ENCODE data around the gene ALPI.

Gene ALPI

DNA sequence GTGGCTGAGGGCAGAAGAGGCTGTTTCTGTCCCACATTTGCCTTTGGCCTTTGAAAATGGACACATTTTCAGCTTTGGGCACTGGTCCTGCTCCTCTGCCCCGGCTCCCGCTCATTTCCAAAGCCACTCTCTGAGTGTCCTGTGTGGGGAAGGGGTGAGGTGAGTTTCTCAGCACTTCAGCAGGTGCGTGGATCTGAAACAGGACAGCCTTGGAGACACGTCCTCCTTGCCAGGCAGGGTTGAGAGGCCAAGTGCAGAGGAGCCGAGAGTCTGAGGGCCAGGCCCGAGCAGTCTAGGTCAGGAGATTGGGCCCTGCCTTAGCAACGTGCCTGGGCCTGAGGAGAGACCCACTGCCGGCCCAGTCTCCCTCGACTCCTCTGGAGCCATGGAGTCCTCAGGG is 21.9 kb upstream of the ALPI start:
- TF ChIP-seq POLR2AphosphoS5 (IDR thresholded peaks at IDR 0.05; ENCODE audit: borderline replicate concordance, low read depth, low read length) = no peak
- TF ChIP-seq FOXP2 (optimal IDR thresholded peaks at IDR 0.05; ENCODE audit: control extremely low read depth, extremely low read length, insufficient read depth) = no peak
- TF ChIP-seq EZH2 (IDR thresholded peaks at IDR 0.05) = no peak
- Histone ChIP-seq H3K36me3 (ENCODE audit: insufficient read depth, low read length) (no peaks in the 10 kb centered on the region), H3K9me3 (ENCODE audit: low read depth, low read length) (no peaks in the 10 kb centered on the region), H3K27ac (no peak overlapping the region), H3K4me3 (no peak overlapping the region), H3K9ac (ENCODE audit: insufficient read length) (no peak overlapping the region)
- no peak for DNase-seq (ENCODE audit: low read depth, low spot score)

DNA sequence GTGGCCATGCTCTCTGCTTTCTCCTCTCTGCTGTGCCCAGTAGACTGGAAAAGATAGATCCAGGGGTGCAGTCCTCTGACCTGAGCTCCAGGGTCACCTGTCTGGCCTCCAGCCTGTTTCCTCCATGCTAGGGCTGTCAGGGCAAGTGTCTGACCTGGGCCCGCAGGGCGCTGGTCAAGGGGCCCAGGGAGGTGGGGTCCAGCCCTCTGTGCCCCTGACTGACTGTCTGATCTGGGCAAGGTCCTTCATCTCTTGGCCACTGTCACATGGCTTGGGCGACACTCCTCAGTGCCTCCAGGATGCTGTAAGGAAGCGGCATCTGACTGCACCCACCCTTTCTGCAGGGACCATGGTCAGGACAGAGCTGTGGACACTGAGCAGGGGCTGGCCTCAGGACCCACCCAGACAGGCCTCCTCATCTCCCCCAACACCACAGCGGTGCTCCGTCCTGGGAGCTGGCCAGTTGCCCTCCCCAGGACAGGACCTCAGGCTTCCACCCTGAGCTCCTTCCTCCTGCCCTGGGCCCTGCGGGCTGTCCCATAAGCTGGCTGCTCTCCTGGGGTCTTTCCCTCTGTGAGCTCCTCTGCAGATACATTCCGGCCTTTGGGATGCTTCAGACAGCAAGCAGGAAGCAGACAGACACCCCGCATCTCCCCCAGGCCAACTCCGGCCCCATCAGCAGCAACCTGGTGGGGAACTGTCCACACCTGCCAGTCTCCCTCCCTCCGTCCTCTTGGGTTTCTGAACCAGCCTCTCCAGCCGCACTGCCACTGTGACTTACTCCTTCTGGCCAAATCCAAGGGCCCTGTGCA is 21.2 kb upstream of the ALPI start:
- Histone ChIP-seq H3K4me3 (no peak overlapping the region), H3K36me3 (ENCODE audit: insufficient read depth, low read length) (no peaks in the 10 kb centered on the region), H3K9me3 (ENCODE audit: low read depth, low read length) (no peaks in the 10 kb centered on the region), H3K9ac (ENCODE audit: insufficient read length) (no peak overlapping the region), H3K27ac (no peak overlapping the region)
- DNase-seq (ENCODE audit: low read depth, low spot score) = no peak
- TF ChIP-seq FOXP2 (optimal IDR thresholded peaks at IDR 0.05; ENCODE audit: control extremely low read depth, extremely low read length, insufficient read depth) (no peak), EZH2 (IDR thresholded peaks at IDR 0.05) (no peak), POLR2AphosphoS5 (IDR thresholded peaks at IDR 0.05; ENCODE audit: borderline replicate concordance, low read depth, low read length) (no peak)

DNA sequence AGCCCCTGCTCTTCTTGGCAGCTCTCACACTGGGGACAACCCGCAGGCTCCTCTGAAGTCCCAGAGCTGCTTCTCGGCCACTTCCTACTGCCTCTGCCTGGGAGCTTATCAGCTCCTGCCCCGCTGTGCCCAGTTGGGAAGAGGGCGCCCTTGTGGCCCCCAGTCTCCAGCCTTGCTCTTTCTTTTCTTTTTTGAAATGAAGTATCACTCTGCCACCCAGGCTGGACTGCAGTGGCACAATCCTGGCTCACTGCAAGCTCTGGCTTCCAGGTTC is 20.6 kb upstream of the ALPI start:
- Histone ChIP-seq H3K9me3 (ENCODE audit: low read depth, low read length) (no peaks in the 10 kb centered on the region), H3K9ac (ENCODE audit: insufficient read length) (no peak overlapping the region), H3K27ac (no peak overlapping the region), H3K36me3 (ENCODE audit: insufficient read depth, low read length) (no peaks in the 10 kb centered on the region), H3K4me3 (no peak overlapping the region)
- TF ChIP-seq POLR2AphosphoS5 (IDR thresholded peaks at IDR 0.05; ENCODE audit: borderline replicate concordance, low read depth, low read length) = no peak
- no peak for DNase-seq (ENCODE audit: low read depth, low spot score)

DNA sequence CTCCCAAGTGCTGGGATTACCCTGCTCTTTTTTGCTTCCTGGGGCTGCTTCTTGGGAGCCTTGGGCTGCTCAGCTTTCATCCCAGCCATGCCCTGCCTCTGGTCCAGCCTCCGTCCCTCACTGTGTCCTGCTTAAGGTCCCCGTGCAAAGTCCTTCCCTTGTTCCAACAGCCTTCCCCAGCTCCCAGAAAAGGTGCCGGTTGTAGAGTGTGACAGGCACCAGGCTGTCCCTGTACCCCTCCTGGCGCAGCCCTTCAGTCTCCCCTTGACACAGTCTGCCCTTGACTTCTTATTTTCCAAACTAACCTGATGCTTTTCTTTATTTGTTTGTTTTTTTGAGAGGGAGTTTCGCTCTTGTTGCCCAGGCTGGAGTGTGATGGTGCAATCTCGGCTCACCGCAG is 20.1 kb upstream of the ALPI start:
- Histone ChIP-seq H3K9ac (ENCODE audit: insufficient read length) (no peak overlapping the region), H3K4me3 (no peak overlapping the region), H3K27ac (no peak overlapping the region), H3K9me3 (ENCODE audit: low read depth, low read length) (no peaks in the 10 kb centered on the region), H3K36me3 (ENCODE audit: insufficient read depth, low read length) (no peaks in the 10 kb centered on the region)
- no peak for DNase-seq (ENCODE audit: low read depth, low spot score)
- no peak for TF ChIP-seq POLR2AphosphoS5 (IDR thresholded peaks at IDR 0.05; ENCODE audit: borderline replicate concordance, low read depth, low read length)
- no peak for TF ChIP-seq FOXP2 (optimal IDR thresholded peaks at IDR 0.05; ENCODE audit: control extremely low read depth, extremely low read length, insufficient read depth)
- TF ChIP-seq EZH2 (IDR thresholded peaks at IDR 0.05) = no peak

DNA sequence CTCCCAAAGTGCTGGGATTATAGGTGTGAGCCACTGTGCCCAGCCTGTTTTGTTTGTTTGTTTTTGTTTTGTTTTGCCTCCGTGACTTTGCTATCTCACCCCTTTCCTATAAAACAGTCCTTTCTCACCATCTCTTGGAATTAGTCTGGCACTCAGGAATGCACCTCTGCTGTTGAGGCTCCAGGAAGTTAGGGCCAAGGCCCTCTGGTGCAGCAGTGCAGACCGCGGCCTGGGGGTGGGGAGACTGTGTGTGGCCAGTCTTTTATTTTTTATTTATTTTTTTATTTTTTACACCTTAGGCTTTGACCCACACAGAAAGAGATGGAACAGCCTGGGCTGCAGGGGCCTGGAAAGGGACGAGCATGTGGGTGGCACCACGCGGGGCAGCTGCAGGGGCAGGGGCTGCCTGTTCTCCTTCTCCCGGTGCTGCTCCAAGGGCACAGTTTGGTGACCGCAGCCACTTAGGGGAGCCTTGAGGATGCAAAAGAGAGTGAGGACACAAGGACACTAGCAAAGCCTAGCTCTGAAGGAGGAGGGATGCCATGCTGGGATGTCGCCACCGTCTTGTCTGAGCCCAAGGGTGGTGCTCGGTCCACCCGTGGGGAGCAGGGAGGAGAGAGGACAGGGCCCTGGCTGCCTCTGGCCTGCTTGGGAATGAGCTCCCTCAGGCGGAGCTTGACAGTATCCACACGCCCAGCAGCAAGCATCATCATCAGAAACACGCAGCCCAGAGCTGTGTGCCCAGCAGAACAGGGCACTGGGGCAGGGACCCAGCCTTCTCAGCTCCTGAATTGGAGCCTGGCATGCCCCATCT is 19.4 kb upstream of the ALPI start:
- no peak for DNase-seq (ENCODE audit: low read depth, low spot score)
- H3K4me3 ChIP-seq = no peak overlapping the region
- no peak overlapping the region for H3K9ac ChIP-seq (ENCODE audit: insufficient read length)
- no peaks in the 10 kb centered on the region for H3K9me3 ChIP-seq (ENCODE audit: low read depth, low read length)
- no peaks in the 10 kb centered on the region for H3K36me3 ChIP-seq (ENCODE audit: insufficient read depth, low read length)
- TF ChIP-seq FOXP2 (optimal IDR thresholded peaks at IDR 0.05; ENCODE audit: control extremely low read depth, extremely low read length, insufficient read depth) = no peak
- TF ChIP-seq POLR2AphosphoS5 (IDR thresholded peaks at IDR 0.05; ENCODE audit: borderline replicate concordance, low read depth, low read length) = no peak
- no peak for TF ChIP-seq EZH2 (IDR thresholded peaks at IDR 0.05)
- H3K27ac ChIP-seq = no peak overlapping the region

DNA sequence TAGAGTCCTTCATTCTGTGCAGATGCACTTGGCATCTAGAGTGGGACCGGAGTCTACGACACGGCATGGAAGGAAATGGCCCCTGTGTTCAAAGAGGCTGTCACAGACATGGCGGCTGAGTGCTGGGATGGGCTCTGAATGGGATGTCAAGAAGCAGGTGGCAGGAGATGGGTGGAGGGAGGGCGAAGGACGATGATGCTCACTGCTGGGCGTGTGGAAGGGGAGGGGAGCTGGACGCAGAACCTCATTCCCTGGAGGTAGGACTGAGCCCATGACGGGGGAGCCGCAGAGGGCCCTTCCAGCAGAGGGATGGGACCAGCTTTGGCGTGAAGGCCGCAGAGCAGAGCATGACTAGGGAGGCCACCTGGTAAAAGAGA is 18.8 kb upstream of the ALPI start:
- no peak overlapping the region for H3K27ac ChIP-seq
- no peak for TF ChIP-seq FOXP2 (optimal IDR thresholded peaks at IDR 0.05; ENCODE audit: control extremely low read depth, extremely low read length, insufficient read depth)
- no peak overlapping the region for H3K4me3 ChIP-seq
- DNase-seq (ENCODE audit: low read depth, low spot score) = no peak
- H3K9ac ChIP-seq (ENCODE audit: insufficient read length) = no peak overlapping the region
- H3K9me3 ChIP-seq (ENCODE audit: low read depth, low read length) = no peaks in the 10 kb centered on the region
- no peaks in the 10 kb centered on the region for H3K36me3 ChIP-seq (ENCODE audit: insufficient read depth, low read length)

DNA sequence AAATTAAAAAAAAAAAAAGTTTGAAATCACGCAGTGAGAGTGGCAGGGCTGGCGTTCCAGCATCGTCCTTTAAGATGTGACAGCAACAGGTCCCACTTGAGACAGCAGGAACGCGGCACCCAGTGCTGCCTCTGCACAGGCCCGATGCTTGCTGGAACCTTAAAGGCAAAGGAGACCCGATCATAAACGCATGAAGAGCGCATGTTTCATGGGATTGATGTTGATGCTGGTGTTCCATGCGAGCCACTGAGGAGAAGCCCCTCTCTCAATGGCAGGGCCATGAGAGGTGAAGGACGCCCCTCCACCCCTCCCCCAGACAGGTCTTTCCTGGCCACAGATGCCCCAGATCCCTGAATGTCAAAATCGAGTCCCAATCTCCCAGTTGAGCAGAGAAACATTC is 17.9 kb upstream of the ALPI start:
- TF ChIP-seq EZH2 (IDR thresholded peaks at IDR 0.05) (no peak), FOXP2 (optimal IDR thresholded peaks at IDR 0.05; ENCODE audit: control extremely low read depth, extremely low read length, insufficient read depth) (no peak), POLR2AphosphoS5 (IDR thresholded peaks at IDR 0.05; ENCODE audit: borderline replicate concordance, low read depth, low read length) (no peak)
- Histone ChIP-seq H3K9ac (ENCODE audit: insufficient read length) (no peak overlapping the region), H3K9me3 (ENCODE audit: low read depth, low read length) (no peaks in the 10 kb centered on the region), H3K27ac (no peak overlapping the region), H3K4me3 (no peak overlapping the region), H3K36me3 (ENCODE audit: insufficient read depth, low read length) (no peaks in the 10 kb centered on the region)
- DNase-seq (ENCODE audit: low read depth, low spot score) = no peak

DNA sequence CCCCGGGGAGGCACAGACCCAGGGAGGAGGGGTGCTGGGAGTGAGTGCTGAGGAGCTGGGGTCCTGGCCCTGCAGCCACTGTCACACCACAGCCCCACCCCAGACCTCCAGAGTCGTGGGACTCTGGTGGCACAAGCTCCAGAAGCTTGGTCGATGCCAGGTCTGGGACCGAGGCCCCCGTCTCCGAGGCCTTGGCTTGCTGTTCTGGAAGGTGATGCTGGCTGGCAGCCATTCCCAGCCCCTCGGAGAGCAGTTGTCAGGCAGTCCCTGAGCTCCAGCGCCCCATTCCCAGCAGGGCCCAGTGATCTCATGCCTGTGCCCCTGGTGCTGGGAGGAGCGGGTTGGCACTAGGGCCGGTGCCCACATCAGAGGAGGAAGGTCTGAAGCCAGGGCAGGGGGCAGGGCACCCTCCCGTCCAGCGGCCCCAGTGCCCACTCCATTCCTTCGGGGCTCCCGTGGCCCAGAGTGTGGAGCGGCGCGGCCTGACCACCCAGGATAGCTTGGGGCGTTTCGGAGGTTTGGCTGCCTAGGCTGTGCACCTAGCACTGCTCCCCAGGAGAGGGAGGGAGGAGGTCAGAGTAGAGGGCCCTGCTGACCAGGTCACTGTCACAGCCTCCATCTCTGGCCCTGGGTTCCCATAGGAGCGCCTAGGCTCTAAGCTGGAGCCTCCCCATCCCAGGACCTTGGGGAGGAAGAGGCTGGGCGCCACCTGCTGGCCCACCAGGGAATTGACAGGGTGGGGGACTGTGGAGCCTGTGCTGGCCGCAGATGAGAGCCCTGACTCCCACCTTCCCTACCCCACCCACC is 16.8 kb upstream of the ALPI start:
- Histone ChIP-seq H3K27ac (no peak overlapping the region), H3K9me3 (ENCODE audit: low read depth, low read length) (no peaks in the 10 kb centered on the region), H3K9ac (ENCODE audit: insufficient read length) (no peak overlapping the region), H3K36me3 (ENCODE audit: insufficient read depth, low read length) (no peaks in the 10 kb centered on the region), H3K4me3 (no peak overlapping the region)
- no peak for TF ChIP-seq FOXP2 (optimal IDR thresholded peaks at IDR 0.05; ENCODE audit: control extremely low read depth, extremely low read length, insufficient read depth)
- TF ChIP-seq POLR2AphosphoS5 (IDR thresholded peaks at IDR 0.05; ENCODE audit: borderline replicate concordance, low read depth, low read length) = no peak
- no peak for TF ChIP-seq EZH2 (IDR thresholded peaks at IDR 0.05)
- DNase-seq (ENCODE audit: low read depth, low spot score) = no peak
